Caco-2 (cell line): ENCODE measurements around the gene PARS2. TPM values are rescaled to one million over a fixed set of nuclear protein-coding genes. Genes with fewer than 3 reads are reported as not detected.

Experiments
- BruUV-seq: library from RNA; stranded (reverse); fragments of 400-500 nt; replicated peaks from 2 replicates; lab custom pipeline; 2021; lab: Mats Ljungman, UMichigan
- CTCF ChIA-PET: fragments of 300-600 bp; sonication (Branson Sonifier 250); formaldehyde crosslinking; loops from one replicate; lab custom pipeline; 2022; ENCODE audit warnings: antibody characterized with exemption; lab: Charles Lee
- POLR2A ChIA-PET: fragments of 300-600 bp; sonication (Branson Sonifier 250); formaldehyde crosslinking; loops from one replicate; lab custom pipeline; 2022; ENCODE audit warnings: antibody characterized with exemption; lab: Charles Lee
- DNase-seq, 2 experiments: peaks; one replicate each; pipeline versions ENCODE4 v3.0.0 to v3.0.0-alpha.2; 2020 to 2022
- H3K27me3 ChIP-seq: replicated peaks from 2 replicates; pipeline ENCODE4 v1.6.0; 2011; ENCODE audit warnings: low read length; ENCODE audit not compliant: control insufficient read depth, insufficient read depth
- H3K36me3 ChIP-seq: 2 replicates; pipeline ENCODE4 v1.5.1; 2011; ENCODE audit warnings: low read length; ENCODE audit not compliant: control insufficient read depth, insufficient read depth
- H3K4me1 ChIP-seq: fragments of 250-450 bp; sonication (Bioruptor Pico); 2 replicates; pipeline ENCODE4 v1.5.1; 2020; ENCODE audit warnings: mild to moderate bottlenecking
- H3K4me3 ChIP-seq: 2 replicates; pipeline ENCODE4 v1.5.1; 2011; ENCODE audit warnings: low read depth, mild to moderate bottlenecking, control low read depth, low read length
- H3K9me3 ChIP-seq: fragments of 250-450 bp; sonication (Bioruptor Pico); 2 replicates; pipeline ENCODE4 v1.5.1; 2020; ENCODE audit warnings: mild to moderate bottlenecking, moderate library complexity
- H3K27ac Mint-ChIP-seq: one replicate; pipeline ENCODE4 v1.8.0; 2022; ENCODE audit warnings: mixed read lengths; ENCODE audit not compliant: unreplicated experiment
- H3K27me3 Mint-ChIP-seq: one replicate; pipeline ENCODE4 v1.8.0; 2022; ENCODE audit warnings: mixed read lengths; ENCODE audit not compliant: insufficient read depth, unreplicated experiment
- H3K36me3 Mint-ChIP-seq: one replicate; pipeline ENCODE4 v1.8.0; 2022; ENCODE audit warnings: mild to moderate bottlenecking, mixed read lengths; ENCODE audit not compliant: insufficient read depth, unreplicated experiment
- H3K4me1 Mint-ChIP-seq: one replicate; pipeline ENCODE4 v1.8.0; 2022; ENCODE audit warnings: low read depth, mixed read lengths; ENCODE audit not compliant: unreplicated experiment
- H3K4me3 Mint-ChIP-seq: one replicate; pipeline ENCODE4 v1.8.0; 2022; ENCODE audit warnings: mild to moderate bottlenecking, moderate library complexity, mixed read lengths; ENCODE audit not compliant: unreplicated experiment
- H3K9me3 Mint-ChIP-seq: one replicate; pipeline ENCODE4 v1.8.0; 2022; ENCODE audit warnings: mixed read lengths; ENCODE audit not compliant: unreplicated experiment
- CTCF ChIP-seq, 2 experiments: fragments of 200-600 bp in 1 of 2; IDR thresholded peaks; 1 replicate in 1 of 2; 2 replicates in 1 of 2; pipeline versions ENCODE4 v1.5.1 to v1.8.0; 2011 to 2022; ENCODE audit warnings: antibody characterized with exemption in 1 of 2, control low read depth in 1 of 2, inconsistent platforms in 1 of 2, low read depth in 1 of 2, low read length in 1 of 2, mild to moderate bottlenecking in 1 of 2, moderate library complexity in 1 of 2; ENCODE audit not compliant: insufficient read depth in 1 of 2, severe bottlenecking in 1 of 2, unreplicated experiment in 1 of 2
- intact Hi-C: fragments of 100-400 bp; cut with micrococcal nuclease; formaldehyde crosslinking; loops from one replicate; pipeline ENCODE4 v1.10.0; 2022; ENCODE audit not compliant: unreplicated experiment
- total RNA-seq: library from RNA; stranded (reverse); gene quantifications from 2 replicates; pipeline ENCODE4 v1.2.3, GENCODE V29; 2022

Gene PARS2
- total RNA-seq, 1 experiment from 2014 or later, result 5.8 TPM

DNA sequence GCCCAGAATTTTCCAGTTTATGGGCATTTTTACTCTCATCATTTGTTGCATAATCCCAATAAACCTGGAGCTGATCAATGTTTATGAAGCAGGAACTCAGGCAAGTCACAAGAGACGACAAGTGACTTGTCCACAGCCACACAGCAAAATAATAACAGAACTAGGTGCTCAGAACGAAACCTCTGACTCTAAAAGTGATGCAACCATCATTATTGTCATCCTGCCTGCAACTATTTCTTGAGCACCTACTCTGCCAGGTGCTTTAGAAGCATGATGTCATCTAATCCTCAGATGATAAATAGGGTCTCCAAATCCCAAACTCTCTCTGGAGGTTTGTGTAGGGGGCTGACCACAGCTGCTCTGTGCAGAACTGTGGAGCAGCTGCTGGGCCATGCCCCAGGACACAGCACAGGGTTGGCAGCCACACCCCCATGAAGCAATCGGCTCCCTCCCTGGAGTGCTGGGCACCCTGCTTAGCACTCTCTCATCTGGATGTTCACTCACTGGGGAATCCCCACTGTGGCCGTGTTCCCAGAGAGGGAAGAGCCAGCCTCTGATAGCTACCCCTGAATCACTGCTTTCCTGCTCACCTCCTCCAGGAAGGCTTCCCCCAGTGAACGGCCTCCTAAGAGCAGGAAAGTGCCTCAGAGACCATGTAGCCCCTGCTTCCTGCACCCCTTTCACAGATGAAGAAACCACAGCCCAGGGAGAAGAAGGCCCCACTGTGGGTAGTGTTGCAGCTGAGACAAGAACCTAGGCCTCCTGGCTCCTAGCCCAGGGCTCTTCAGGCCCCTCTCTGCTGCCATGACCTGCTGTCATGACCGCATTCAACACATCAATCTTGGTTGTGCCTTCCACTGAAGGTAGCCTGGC lies 34.7 kb upstream of the PARS2 start:
- no peak for TF ChIP-seq CTCF (IDR thresholded peaks at IDR 0.05; ENCODE audit: insufficient read depth in 1 of 2, low read depth in 1 of 2, low read length in 1 of 2, severe bottlenecking in 1 of 2, unreplicated experiment in 1 of 2)
- Mint-ChIP-seq H3K27ac (no peak overlapping the region), H3K9me3 (no peaks in the 10 kb centered on the region), H3K36me3 (peaks cover 14% of the 10 kb centered on the region), H3K4me3 (peak overlapping the region; percentile 88), H3K4me1 (peaks cover 43% of the 10 kb centered on the region), H3K27me3 (no peaks in the 10 kb centered on the region)
- Histone ChIP-seq H3K4me1 (peaks cover 24% of the 10 kb centered on the region), H3K27me3 (no peaks in the 10 kb centered on the region), H3K4me3 (peak overlapping the region; percentile 19; the same call in 1 of the 2 replicates), H3K36me3 (no peaks in the 10 kb centered on the region), H3K9me3 (no peaks in the 10 kb centered on the region)
- intact Hi-C loops, result no loop called here
- DNase-seq, result no peak
- ChIA-PET CTCF (no interaction called here), POLR2A (no interaction called here)
- no TSS peak for BruUV-seq

GRCh38 chr1:54798206-54798605 lies 33.9 kb upstream of the PARS2 start:
- no peaks in the 10 kb centered on the region for H3K9me3 Mint-ChIP-seq
- no peaks in the 10 kb centered on the region for H3K27me3 ChIP-seq
- BruUV-seq, result no TSS peak
- peaks cover 43% of the 10 kb centered on the region for H3K4me1 Mint-ChIP-seq
- TF ChIP-seq CTCF (IDR thresholded peaks at IDR 0.05; ENCODE audit: insufficient read depth in 1 of 2, low read depth in 1 of 2, low read length in 1 of 2, severe bottlenecking in 1 of 2, unreplicated experiment in 1 of 2), result no peak
- no peak overlapping the region for H3K4me3 Mint-ChIP-seq
- ChIA-PET CTCF (no interaction called here), POLR2A (no interaction called here)
- no peaks in the 10 kb centered on the region for H3K27me3 Mint-ChIP-seq
- intact Hi-C loops, result no loop called here
- peaks cover 14% of the 10 kb centered on the region for H3K36me3 Mint-ChIP-seq
- no peak overlapping the region for H3K4me3 ChIP-seq
- H3K9me3 ChIP-seq, result no peaks in the 10 kb centered on the region
- no peaks in the 10 kb centered on the region for H3K36me3 ChIP-seq
- DNase-seq, result no peak
- peaks cover 31% of the 10 kb centered on the region for H3K4me1 ChIP-seq
- H3K27ac Mint-ChIP-seq, result no peak overlapping the region

GRCh38 chr1:54796902-54797301 lies 32.6 kb upstream of the PARS2 start:
- no peak overlapping the region for H3K4me3 ChIP-seq
- H3K4me1 ChIP-seq, result peaks cover 30% of the 10 kb centered on the region
- no peaks in the 10 kb centered on the region for H3K36me3 ChIP-seq
- peaks cover 41% of the 10 kb centered on the region for H3K4me1 Mint-ChIP-seq
- no peaks in the 10 kb centered on the region; the same call in 1 of the 2 replicates for H3K9me3 ChIP-seq
- BruUV-seq, result no TSS peak
- ChIA-PET POLR2A (no interaction called here), CTCF (interaction anchor here (1.2 kb wide), 1 partner anchor 298 kb away, joined by 3 read pairs; no protein-coding TSS in a partner anchor)
- H3K4me3 Mint-ChIP-seq, result no peak overlapping the region
- no peak for DNase-seq
- H3K27me3 Mint-ChIP-seq, result no peaks in the 10 kb centered on the region
- peaks cover 14% of the 10 kb centered on the region for H3K36me3 Mint-ChIP-seq
- TF ChIP-seq CTCF (IDR thresholded peaks at IDR 0.05; ENCODE audit: insufficient read depth in 1 of 2, low read depth in 1 of 2, low read length in 1 of 2, severe bottlenecking in 1 of 2, unreplicated experiment in 1 of 2), result no peak
- intact Hi-C loops, result no loop called here
- H3K27me3 ChIP-seq, result no peaks in the 10 kb centered on the region
- no peak overlapping the region for H3K27ac Mint-ChIP-seq
- H3K9me3 Mint-ChIP-seq, result no peaks in the 10 kb centered on the region
